Measurements from ENCODE around the gene PTPRA. TPM values are rescaled to one million over a fixed set of nuclear protein-coding genes. Genes with fewer than 3 reads are reported as not detected.

The PTPRA gene
- polyA plus RNA-seq, 1 donor (not counting 4 experiments of a cell fraction or from before 2014, with no cell fraction given) = 53.3 TPM

DNA sequence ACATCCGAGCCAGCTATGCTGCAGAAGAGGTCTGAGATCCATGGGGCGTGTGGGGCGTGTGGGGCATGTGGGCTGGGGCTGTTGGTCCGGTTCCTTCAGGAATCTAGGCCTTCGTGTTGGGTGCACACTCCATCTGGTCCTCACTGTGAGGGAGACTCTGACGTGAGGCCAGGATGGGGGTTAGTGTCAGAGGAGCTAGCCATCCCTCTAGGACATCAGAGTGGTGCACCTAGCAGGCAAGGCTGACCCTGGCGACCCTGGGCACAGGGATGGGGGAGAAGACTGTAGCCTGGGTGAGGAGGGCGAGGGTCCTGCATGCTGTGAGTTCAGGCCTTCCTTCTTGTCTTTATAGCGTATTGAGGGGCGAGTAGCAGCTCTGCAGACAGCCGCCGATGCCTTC lies 8.7 kb upstream of the PTPRA start:
- Histone ChIP-seq H3K4me2 (ENCODE audit: control insufficient read depth, extremely low read depth, insufficient read depth, low read depth, low read length) (no peak overlapping the region), H4K20me1 (ENCODE audit: control insufficient read depth, extremely low read depth, insufficient read depth, low read length) (no peaks in the 10 kb centered on the region), H2AFZ (ENCODE audit: control insufficient read depth, low read length) (no peak overlapping the region), H3K4me3 (ENCODE audit: control insufficient read depth in 2 of 3, extremely low read depth in 1 of 3, insufficient read depth in 2 of 3, low read depth in 1 of 3, low read length in 3 of 3) (no peak overlapping the region), H3K36me3 (ENCODE audit: control insufficient read depth in 2 of 2, extremely low read depth in 1 of 2, insufficient read depth in 2 of 2, low read length in 2 of 2) (peaks cover 14 to 19% of the 10 kb centered on the region in 2 experiments), H3K27ac (ENCODE audit: control insufficient read depth, insufficient read depth, low read length) (no peak overlapping the region), H3K9me1 (ENCODE audit: control insufficient read depth, extremely low read depth, insufficient read depth, low read length) (no peaks in the 10 kb centered on the region), H3K9ac (ENCODE audit: control insufficient read depth, extremely low read depth, insufficient read depth, low read length) (no peak overlapping the region), H3K79me2 (ENCODE audit: control insufficient read depth, insufficient read depth, low read length) (no peaks in the 10 kb centered on the region), H3K9me3 (ENCODE audit: control insufficient read depth, low read depth, low read length) (no peaks in the 10 kb centered on the region), H3K27me3 (ENCODE audit: control insufficient read depth, extremely low read depth, insufficient read depth, low read length) (no peaks in the 10 kb centered on the region), H3K4me1 (ENCODE audit: control insufficient read depth, extremely low read depth, insufficient read depth, low read length) (no peaks in the 10 kb centered on the region)
- dilution Hi-C loops (cut with MboI; ENCODE audit: extremely low pct_ligation_motif_present, low sequenced_read_pairs) = no loop called here
- FAIRE-seq (no peak), DNase-seq (ENCODE audit: low read depth, low spot score) (no peak)
- TF ChIP-seq, protein P1, sequence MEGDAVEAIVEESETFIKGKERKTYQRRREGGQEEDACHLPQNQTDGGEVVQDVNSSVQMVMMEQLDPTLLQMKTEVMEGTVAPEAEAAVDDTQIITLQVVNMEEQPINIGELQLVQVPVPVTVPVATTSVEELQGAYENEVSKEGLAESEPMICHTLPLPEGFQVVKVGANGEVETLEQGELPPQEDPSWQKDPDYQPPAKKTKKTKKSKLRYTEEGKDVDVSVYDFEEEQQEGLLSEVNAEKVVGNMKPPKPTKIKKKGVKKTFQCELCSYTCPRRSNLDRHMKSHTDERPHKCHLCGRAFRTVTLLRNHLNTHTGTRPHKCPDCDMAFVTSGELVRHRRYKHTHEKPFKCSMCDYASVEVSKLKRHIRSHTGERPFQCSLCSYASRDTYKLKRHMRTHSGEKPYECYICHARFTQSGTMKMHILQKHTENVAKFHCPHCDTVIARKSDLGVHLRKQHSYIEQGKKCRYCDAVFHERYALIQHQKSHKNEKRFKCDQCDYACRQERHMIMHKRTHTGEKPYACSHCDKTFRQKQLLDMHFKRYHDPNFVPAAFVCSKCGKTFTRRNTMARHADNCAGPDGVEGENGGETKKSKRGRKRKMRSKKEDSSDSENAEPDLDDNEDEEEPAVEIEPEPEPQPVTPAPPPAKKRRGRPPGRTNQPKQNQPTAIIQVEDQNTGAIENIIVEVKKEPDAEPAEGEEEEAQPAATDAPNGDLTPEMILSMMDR (optimal IDR thresholded peaks at IDR 0.05 in 1 of 3, IDR thresholded peaks at IDR 0.05 in 1 of 3, conservative IDR thresholded peaks at IDR 0.05 in 1 of 3; ENCODE audit: extremely low read depth in 1 of 3, insufficient read depth in 2 of 3, low read length in 3 of 3) = no peak
- no peak for TF ChIP-seq EZH2 (IDR thresholded peaks at IDR 0.05; ENCODE audit: low read length)

DNA sequence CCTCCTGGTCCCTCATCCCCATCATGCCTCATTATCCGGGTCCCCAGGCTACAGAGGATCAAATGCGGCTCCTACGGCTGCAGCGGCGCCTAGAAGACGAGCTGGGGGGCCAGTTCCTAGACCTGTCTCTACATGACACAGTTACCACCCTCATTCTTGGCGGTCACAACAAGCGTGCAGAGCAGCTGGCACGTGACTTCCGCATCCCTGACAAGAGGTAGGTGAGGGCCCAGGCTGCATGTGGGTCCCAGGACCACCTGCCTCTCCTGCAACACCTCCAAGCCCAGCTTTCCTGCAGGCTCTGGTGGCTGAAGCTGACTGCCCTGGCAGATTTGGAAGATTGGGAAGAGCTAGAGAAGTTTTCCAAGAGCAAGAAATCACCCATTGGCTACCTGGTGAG lies 8.2 kb upstream of the PTPRA start:
- no peaks in the 10 kb centered on the region for H3K4me1 ChIP-seq (ENCODE audit: control insufficient read depth, extremely low read depth, insufficient read depth, low read length)
- no peaks in the 10 kb centered on the region for H3K9me3 ChIP-seq (ENCODE audit: control insufficient read depth, low read depth, low read length)
- no peak for FAIRE-seq
- no peaks in the 10 kb centered on the region for H3K27me3 ChIP-seq (ENCODE audit: control insufficient read depth, extremely low read depth, insufficient read depth, low read length)
- peaks cover 14 to 19% of the 10 kb centered on the region in 2 experiments for H3K36me3 ChIP-seq (ENCODE audit: control insufficient read depth in 2 of 2, extremely low read depth in 1 of 2, insufficient read depth in 2 of 2, low read length in 2 of 2)
- H3K9me1 ChIP-seq (ENCODE audit: control insufficient read depth, extremely low read depth, insufficient read depth, low read length) = no peaks in the 10 kb centered on the region
- no peaks in the 10 kb centered on the region for H4K20me1 ChIP-seq (ENCODE audit: control insufficient read depth, extremely low read depth, insufficient read depth, low read length)
- TF ChIP-seq, protein P1 (optimal IDR thresholded peaks at IDR 0.05 in 1 of 3, IDR thresholded peaks at IDR 0.05 in 1 of 3, conservative IDR thresholded peaks at IDR 0.05 in 1 of 3; ENCODE audit: extremely low read depth in 1 of 3, insufficient read depth in 2 of 3, low read length in 3 of 3) = no peak
- TF ChIP-seq EZH2 (IDR thresholded peaks at IDR 0.05; ENCODE audit: low read length) = no peak
- dilution Hi-C loops (cut with MboI; ENCODE audit: extremely low pct_ligation_motif_present, low sequenced_read_pairs) = no loop called here
- no peak overlapping the region for H3K4me3 ChIP-seq (ENCODE audit: control insufficient read depth in 2 of 3, extremely low read depth in 1 of 3, insufficient read depth in 2 of 3, low read depth in 1 of 3, low read length in 3 of 3)
- H3K9ac ChIP-seq (ENCODE audit: control insufficient read depth, extremely low read depth, insufficient read depth, low read length) = no peak overlapping the region
- H2AFZ ChIP-seq (ENCODE audit: control insufficient read depth, low read length) = no peak overlapping the region
- no peak overlapping the region for H3K4me2 ChIP-seq (ENCODE audit: control insufficient read depth, extremely low read depth, insufficient read depth, low read depth, low read length)
- DNase-seq (ENCODE audit: low read depth, low spot score) = no peak
- no peaks in the 10 kb centered on the region for H3K79me2 ChIP-seq (ENCODE audit: control insufficient read depth, insufficient read depth, low read length)
- H3K27ac ChIP-seq (ENCODE audit: control insufficient read depth, insufficient read depth, low read length) = no peak overlapping the region

All from keratinocyte (primary cell).